Mammary epithelial cell (primary cell): Measurements from ENCODE around the gene CLDN24.
"Not testable (repeated sequence)": the region's sequence is repeated elsewhere in the genome, so short reads cannot be mapped to it uniquely, and the experiment has no call there.

Source experiments
- EZH2 ChIP-seq: IDR thresholded peaks from 2 replicates; pipeline ENCODE4 v1.6.1; 2012; ENCODE audit warnings: low read length, inconsistent platforms, borderline replicate concordance
- TF ChIP-seq, protein P1 (sequence below), 2 donors: IDR thresholded peaks in 1 of 2; conservative IDR thresholded peaks in 1 of 2; 2 replicates each; pipeline ENCODE4 v1.5.1; 2011 to 2012; ENCODE audit warnings: inconsistent platforms in 2 of 2, low read length in 2 of 2, mild to moderate bottlenecking in 2 of 2, control low read depth in 1 of 2, low read depth in 1 of 2; ENCODE audit not compliant: insufficient read depth in 1 of 2; ENCODE audit errors: extremely low read depth in 1 of 2

DNA sequence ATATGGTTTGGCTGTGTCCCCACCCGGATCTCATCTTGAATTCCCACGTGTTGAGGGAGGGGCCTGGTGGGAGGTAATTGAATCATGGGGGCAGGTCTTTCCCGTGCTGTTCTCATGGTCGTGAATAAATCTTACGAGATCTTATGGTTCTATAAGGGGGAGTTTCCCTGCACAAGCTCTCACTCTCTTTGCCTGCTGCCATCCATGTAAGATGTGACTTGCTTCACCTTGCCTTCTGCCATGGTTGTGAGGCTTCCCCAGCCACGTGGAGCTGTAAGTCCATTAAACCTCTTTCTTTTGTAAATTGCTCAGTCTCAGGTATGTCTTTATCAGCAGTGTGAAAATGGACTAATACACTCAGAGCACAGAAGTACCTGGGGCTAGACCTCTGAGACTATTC is 4.2 kb upstream of the CLDN24 start:
- TF ChIP-seq, protein P1, sequence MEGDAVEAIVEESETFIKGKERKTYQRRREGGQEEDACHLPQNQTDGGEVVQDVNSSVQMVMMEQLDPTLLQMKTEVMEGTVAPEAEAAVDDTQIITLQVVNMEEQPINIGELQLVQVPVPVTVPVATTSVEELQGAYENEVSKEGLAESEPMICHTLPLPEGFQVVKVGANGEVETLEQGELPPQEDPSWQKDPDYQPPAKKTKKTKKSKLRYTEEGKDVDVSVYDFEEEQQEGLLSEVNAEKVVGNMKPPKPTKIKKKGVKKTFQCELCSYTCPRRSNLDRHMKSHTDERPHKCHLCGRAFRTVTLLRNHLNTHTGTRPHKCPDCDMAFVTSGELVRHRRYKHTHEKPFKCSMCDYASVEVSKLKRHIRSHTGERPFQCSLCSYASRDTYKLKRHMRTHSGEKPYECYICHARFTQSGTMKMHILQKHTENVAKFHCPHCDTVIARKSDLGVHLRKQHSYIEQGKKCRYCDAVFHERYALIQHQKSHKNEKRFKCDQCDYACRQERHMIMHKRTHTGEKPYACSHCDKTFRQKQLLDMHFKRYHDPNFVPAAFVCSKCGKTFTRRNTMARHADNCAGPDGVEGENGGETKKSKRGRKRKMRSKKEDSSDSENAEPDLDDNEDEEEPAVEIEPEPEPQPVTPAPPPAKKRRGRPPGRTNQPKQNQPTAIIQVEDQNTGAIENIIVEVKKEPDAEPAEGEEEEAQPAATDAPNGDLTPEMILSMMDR (conservative IDR thresholded peaks at IDR 0.05 in 1 of 2, IDR thresholded peaks at IDR 0.05 in 1 of 2; ENCODE audit: extremely low read depth in 1 of 2, insufficient read depth in 1 of 2, low read depth in 1 of 2, low read length in 2 of 2) = not testable (repeated sequence)
- not testable (repeated sequence) for TF ChIP-seq EZH2
